DND-41 (cell line): Measurements from ENCODE around the gene AP2A2.

Experiments
- ATAC-seq: fragments of 200-7000 bp; cut with Tn5 transposase; 3 replicates; pipeline ENCODE4 v1.9.1; 2021; ENCODE audit warnings: low read depth; ENCODE audit not compliant: insufficient read depth
- DNase-seq: peaks from one replicate; pipeline ENCODE4 v3.0.0-alpha.2; 2020
- H2AFZ ChIP-seq: 2 replicates; pipeline ENCODE4 v1.6.0; 2012; ENCODE audit warnings: low read depth, low read length
- H3K27ac ChIP-seq: 2 replicates; pipeline ENCODE4 v1.5.1; 2012; ENCODE audit warnings: low read length, inconsistent platforms
- H3K27me3 ChIP-seq: fragments of 200-600 bp; sonication (generic); 2 replicates; pipeline ENCODE4 v1.6.0; 2012; ENCODE audit warnings: low read length, mild to moderate bottlenecking, inconsistent platforms; ENCODE audit not compliant: insufficient read depth, poor library complexity
- H3K36me3 ChIP-seq: 2 replicates; pipeline ENCODE4 v1.5.1; 2012; ENCODE audit warnings: low read length, inconsistent platforms; ENCODE audit not compliant: insufficient read depth
- H3K4me1 ChIP-seq: 2 replicates; pipeline ENCODE4 v1.5.1; 2012; ENCODE audit warnings: mild to moderate bottlenecking, low read length; ENCODE audit not compliant: insufficient read depth
- H3K4me2 ChIP-seq: 2 replicates; pipeline ENCODE4 v1.6.0; 2012; ENCODE audit warnings: mild to moderate bottlenecking, moderate library complexity, low read length, inconsistent platforms; ENCODE audit not compliant: insufficient read depth
- H3K4me3 ChIP-seq, 2 experiments: fragments of 200-600 bp in 1 of 2; shearing (Covaris generic) in 1 of 2; 2 replicates each; pipeline ENCODE4 v1.5.1; 2012 to 2016; ENCODE audit warnings: inconsistent platforms in 2 of 2, low read length in 2 of 2, mild to moderate bottlenecking in 2 of 2, low read depth in 1 of 2, moderate library complexity in 1 of 2
- H3K79me2 ChIP-seq: 2 replicates; pipeline ENCODE4 v1.6.0; 2012; ENCODE audit warnings: low read length, inconsistent platforms; ENCODE audit not compliant: insufficient read depth
- H3K9ac ChIP-seq: 2 replicates; pipeline ENCODE4 v1.6.0; 2012; ENCODE audit warnings: low read depth, mild to moderate bottlenecking, inconsistent platforms, low read length, moderate library complexity
- H3K9me3 ChIP-seq: 2 replicates; pipeline ENCODE4 v1.5.1; 2012; ENCODE audit warnings: low read length, moderate library complexity, mild to moderate bottlenecking, inconsistent platforms; ENCODE audit not compliant: insufficient read depth, severe bottlenecking
- H4K20me1 ChIP-seq: 2 replicates; pipeline ENCODE4 v1.6.0; 2012; ENCODE audit warnings: low read length; ENCODE audit not compliant: insufficient read depth
- CTCF ChIP-seq: IDR thresholded peaks from 2 replicates; pipeline ENCODE4 v1.5.1; 2012; ENCODE audit warnings: borderline replicate concordance, low read length, moderate library complexity, mild to moderate bottlenecking; ENCODE audit not compliant: poor library complexity, severe bottlenecking; ENCODE audit errors: extremely low read depth
- EZH2 ChIP-seq: IDR thresholded peaks from 3 replicates; pipeline ENCODE4 v1.6.1; 2012; ENCODE audit warnings: borderline replicate concordance, low read depth, mild to moderate bottlenecking, moderate library complexity, low read length, inconsistent platforms; ENCODE audit not compliant: severe bottlenecking

Gene AP2A2

GRCh38 chr11:880447-880846 is 45.2 kb upstream of the AP2A2 start:
- Histone ChIP-seq H3K27me3 (no peaks in the 10 kb centered on the region), H3K4me1 (no peaks in the 10 kb centered on the region), H3K9me3 (no peaks in the 10 kb centered on the region), H3K27ac (no peak overlapping the region), H3K9ac (no peak overlapping the region), H4K20me1 (peaks cover 22% of the 10 kb centered on the region; the same call in 1 of the 2 replicates), H3K36me3 (peaks cover 75% of the 10 kb centered on the region), H2AFZ (no peak overlapping the region), H3K4me2 (no peak overlapping the region), H3K4me3 (no peak overlapping the region), H3K79me2 (no peaks in the 10 kb centered on the region)
- TF ChIP-seq EZH2 (no peak), CTCF (no peak)
- no peak for DNase-seq
- ATAC-seq, result no peak

GRCh38 chr11:882596-882995 is 43.1 kb upstream of the AP2A2 start:
- no peaks in the 10 kb centered on the region for H3K9me3 ChIP-seq
- no peak overlapping the region for H3K4me2 ChIP-seq
- no peak overlapping the region for H2AFZ ChIP-seq
- peaks cover 71% of the 10 kb centered on the region for H3K36me3 ChIP-seq
- H3K4me3 ChIP-seq, result no peak overlapping the region
- no peak overlapping the region for H3K27ac ChIP-seq
- TF ChIP-seq EZH2 (no peak), CTCF (no peak)
- no peaks in the 10 kb centered on the region for H3K79me2 ChIP-seq
- peaks cover 28% of the 10 kb centered on the region; the same call in 1 of the 2 replicates for H4K20me1 ChIP-seq
- DNase-seq (no peak), ATAC-seq (no peak)
- no peak overlapping the region for H3K9ac ChIP-seq
- H3K4me1 ChIP-seq, result no peaks in the 10 kb centered on the region
- no peaks in the 10 kb centered on the region for H3K27me3 ChIP-seq

- Histone ChIP-seq H3K4me1 (no peaks in the 10 kb centered on the region), H3K4me2 (no peak overlapping the region), H2AFZ (no peak overlapping the region), H3K27me3 (no peaks in the 10 kb centered on the region), H3K36me3 (peaks cover 81% of the 10 kb centered on the region), H3K9ac (no peak overlapping the region), H3K79me2 (no peaks in the 10 kb centered on the region), H3K27ac (no peak overlapping the region), H4K20me1 (peaks cover 38% of the 10 kb centered on the region), H3K4me3 (no peak overlapping the region), H3K9me3 (no peaks in the 10 kb centered on the region)
- TF ChIP-seq EZH2, result no peak
- TF ChIP-seq CTCF, result no peak
- DNase-seq (no peak), ATAC-seq (no peak)
These were observed 42.1 kb upstream of the AP2A2 start for GRCh38 chr11:883527-883926.

- Histone ChIP-seq H3K4me2 (no peak overlapping the region), H4K20me1 (peaks cover 43% of the 10 kb centered on the region), H3K9me3 (no peaks in the 10 kb centered on the region), H2AFZ (no peak overlapping the region), H3K36me3 (peaks cover 82% of the 10 kb centered on the region), H3K9ac (no peak overlapping the region), H3K4me3 (no peak overlapping the region), H3K27me3 (no peaks in the 10 kb centered on the region), H3K79me2 (no peaks in the 10 kb centered on the region), H3K4me1 (no peaks in the 10 kb centered on the region), H3K27ac (no peak overlapping the region)
- DNase-seq (no peak), ATAC-seq (no peak)
- TF ChIP-seq CTCF (no peak), EZH2 (no peak)
These were observed 41.0 kb upstream of the AP2A2 start for GRCh38 chr11:884578-885070.
